HG03575 (cell line): ENCODE measurements around the gene EFCAB3.
"Not testable (repeated sequence)": the region's sequence is repeated elsewhere in the genome, so short reads cannot be mapped to it uniquely, and the experiment has no call there.

Source experiments
- ATAC-seq: cut with Tn5 transposase; IDR thresholded peaks from one replicate; pipeline ENCODE4 v1.9.1; 2021; ENCODE audit not compliant: unreplicated experiment, insufficient number of reproducible peaks, low FRiP score; ENCODE audit errors: extremely low read depth

The EFCAB3 gene

DNA sequence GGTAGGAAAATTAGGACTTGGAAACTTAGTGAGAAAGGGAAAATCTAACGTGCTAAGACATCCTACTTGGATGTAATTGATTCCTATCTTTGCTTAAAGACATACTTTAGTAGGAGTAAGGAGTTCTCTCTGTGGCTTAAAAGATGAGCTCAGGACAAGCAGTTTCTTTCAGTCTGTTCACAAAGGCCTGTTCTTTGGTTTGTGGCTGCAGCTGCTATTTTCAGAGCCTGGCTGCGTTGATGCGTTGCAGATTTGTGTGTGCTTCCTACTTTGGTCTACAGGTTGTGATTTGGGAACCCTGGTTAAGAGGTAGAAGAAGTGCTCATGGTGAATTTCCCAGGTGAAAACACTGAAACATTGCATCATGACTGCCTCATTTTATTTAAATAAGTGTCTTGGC lies 73.8 kb downstream of the EFCAB3 start:
- ATAC-seq = not testable (repeated sequence)

DNA sequence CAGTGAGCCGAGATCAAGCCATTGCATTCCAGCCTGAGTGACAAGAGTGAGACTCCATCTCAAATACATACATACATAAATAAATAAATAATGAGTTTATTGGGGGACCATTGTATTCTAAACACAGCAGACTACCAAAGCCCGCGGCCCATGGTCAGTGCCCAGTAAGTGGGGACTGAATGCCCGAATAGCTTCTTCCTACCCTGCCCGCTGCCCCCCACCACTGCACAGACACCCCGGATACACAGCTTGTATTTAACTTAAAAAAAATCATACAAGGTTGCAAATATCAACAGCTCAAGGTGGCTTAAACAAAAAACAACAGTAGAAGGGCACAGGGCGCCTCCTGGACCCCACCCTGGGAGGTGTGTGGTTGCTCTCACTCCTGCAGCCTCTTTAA lies 75.7 kb downstream of the EFCAB3 start:
- ATAC-seq = no peak

DNA sequence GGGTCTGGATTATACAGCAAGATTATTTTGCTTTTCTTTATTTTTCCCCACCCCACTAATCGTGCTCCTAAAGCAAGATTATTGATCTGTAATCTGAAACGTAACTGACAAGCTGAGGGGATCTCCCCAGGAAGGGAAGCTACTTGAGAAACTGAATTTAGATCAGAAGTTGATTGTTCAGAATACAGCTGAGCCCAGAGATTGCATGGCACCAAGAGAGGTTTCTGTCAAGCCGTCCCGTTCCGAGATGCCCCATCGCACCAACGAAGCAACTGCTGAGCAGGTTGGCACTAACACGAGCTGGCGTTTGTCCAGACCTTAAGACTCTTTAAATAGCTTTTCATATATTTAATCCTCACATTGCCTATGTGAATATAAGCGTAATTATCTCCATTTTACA lies 78.1 kb downstream of the EFCAB3 start:
- ATAC-seq = not testable (repeated sequence)

DNA sequence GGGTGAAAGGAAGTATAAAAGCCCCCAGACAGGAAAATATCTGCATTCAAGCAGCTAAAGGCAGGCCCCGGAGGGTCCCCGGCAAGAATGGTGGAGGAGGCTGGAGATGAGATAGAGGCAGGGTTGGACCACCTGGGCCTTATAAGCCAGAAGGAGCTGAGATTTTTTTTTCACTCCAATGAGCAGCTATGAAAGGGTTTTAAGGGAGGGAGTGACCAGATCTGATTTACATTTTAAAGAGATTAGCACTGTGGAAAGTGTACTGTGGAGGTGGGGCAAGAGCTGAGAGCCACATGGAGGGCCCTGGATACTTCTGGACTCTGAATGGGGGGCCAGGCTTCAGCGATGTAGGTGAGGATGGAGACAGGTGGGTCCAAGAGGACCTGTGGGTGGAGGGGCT lies 84.1 kb downstream of the EFCAB3 start:
- ATAC-seq = not testable (repeated sequence)

DNA sequence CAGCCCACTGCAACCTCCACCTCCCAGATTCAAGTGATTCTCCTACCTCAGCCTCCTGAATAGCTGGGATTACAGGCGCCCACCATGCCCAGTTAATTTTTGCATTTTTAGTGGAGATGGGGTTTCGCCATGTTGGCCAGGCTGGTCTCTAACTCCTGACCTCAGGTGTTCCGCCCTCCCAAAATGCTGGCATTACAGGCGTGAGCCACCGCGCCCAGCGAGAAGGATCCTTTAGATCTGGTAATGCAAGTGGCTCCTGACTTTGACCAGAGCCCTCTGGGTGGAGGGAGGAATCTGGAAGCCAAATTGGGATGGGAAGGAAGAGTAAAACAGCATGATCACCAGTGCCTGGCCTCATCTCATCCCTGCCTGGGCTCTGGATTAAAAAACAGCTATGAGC lies 84.9 kb downstream of the EFCAB3 start:
- not testable (repeated sequence) for ATAC-seq
